LNCaP clone FGC (cell line): ENCODE data around the gene MTFMT.

Source experiments
- DNase-seq: peaks from one replicate; pipeline ENCODE4 v3.0.0-alpha.2; 2011; ENCODE audit warnings: low read depth
- H3K4me3 ChIP-seq: 2 replicates; pipeline ENCODE4 v1.5.1; 2011; ENCODE audit warnings: mild to moderate bottlenecking, low read depth, low read length, control low read depth
- CTCF ChIP-seq: IDR thresholded peaks from 2 replicates; pipeline ENCODE4 v1.5.1; 2012; ENCODE audit warnings: mild to moderate bottlenecking; ENCODE audit not compliant: control insufficient read depth, insufficient read depth; ENCODE audit errors: extremely low read depth

MTFMT gene

GRCh38 chr15:65072027-65072426 lies 42.6 kb upstream of the MTFMT start:
- DNase-seq, result no peak
- no peak for TF ChIP-seq CTCF
- no peak overlapping the region for H3K4me3 ChIP-seq

GRCh38 chr15:65071381-65071811 lies 42.0 kb upstream of the MTFMT start:
- TF ChIP-seq CTCF, result no peak
- no peak overlapping the region for H3K4me3 ChIP-seq
- DNase-seq, result no peak

GRCh38 chr15:65069779-65070546 lies 40.5 kb upstream of the MTFMT start:
- no peak for TF ChIP-seq CTCF
- DNase-seq, result no peak
- no peak overlapping the region for H3K4me3 ChIP-seq

GRCh38 chr15:65069179-65069578 lies 39.7 kb upstream of the MTFMT start:
- no peak for DNase-seq
- no peak overlapping the region for H3K4me3 ChIP-seq
- TF ChIP-seq CTCF, result no peak

- H3K4me3 ChIP-seq, result no peak overlapping the region
- TF ChIP-seq CTCF, result no peak
- no peak for DNase-seq
These were observed 39.0 kb upstream of the MTFMT start for GRCh38 chr15:65068403-65068788.

- no peak for DNase-seq
- no peak for TF ChIP-seq CTCF
- no peak within 1 kb of the TSS for H3K4me3 ChIP-seq
These were observed 38.4 kb upstream of the MTFMT start, which contains the start of gene RASL12 for GRCh38 chr15:65067645-65068402. TSS of gene RASL12 (minus strand) at chr15:65067991. CDS start at chr15:65067835, 156 bp downstream.
